Tibial artery (tissue), 4 donors: ENCODE measurements around the gene VN1R5.
A peak's percentile ranks its signal among the peaks of the same experiment; 100 is the strongest.
"Not testable (repeated sequence)": the region's sequence is repeated elsewhere in the genome, so short reads cannot be mapped to it uniquely, and the experiment has no call there.

Source experiments
- DNase-seq, 2 donors: peaks; one replicate each; pipeline ENCODE4 v3.0.0-alpha.2; 2019
- H3K27ac ChIP-seq, 2 donors: fragments of 200-600 bp; sonication (generic) in 1 of 2; 1 replicate in 1 of 2; 2 replicates in 1 of 2; pipeline ENCODE4 v1.5.1; 2018 to 2019; ENCODE audit warnings: mild to moderate bottlenecking in 1 of 2
- H3K27me3 ChIP-seq, 2 donors: fragments of 200-600 bp; sonication (generic) in 1 of 2; one replicate each; pipeline versions ENCODE4 v1.5.1 to v1.6.0; 2016 to 2019
- H3K36me3 ChIP-seq, 3 donors: fragments of 200-600 bp; sonication (generic) in 2 of 3; one replicate each; pipeline ENCODE4 v1.5.1; 2016 to 2019; ENCODE audit warnings: mild to moderate bottlenecking in 2 of 3
- H3K4me1 ChIP-seq, 4 donors: fragments of 200-600 bp; sonication (generic) in 2 of 4; 1 replicate in 3 of 4; 2 replicates in 1 of 4; pipeline ENCODE4 v1.5.1; 2016 to 2019
- H3K4me3 ChIP-seq, 2 donors: fragments of 200-600 bp; sonication (generic) in 1 of 2; 1 replicate in 1 of 2; 2 replicates in 1 of 2; pipeline ENCODE4 v1.5.1; 2018 to 2019; ENCODE audit warnings: mild to moderate bottlenecking in 2 of 2
- H3K9me3 ChIP-seq, 3 donors: fragments of 200-600 bp; sonication (generic) in 1 of 3; one replicate each; pipeline ENCODE4 v1.5.1; 2016 to 2019
- CTCF ChIP-seq, 2 experiments: fragments of 200-600 bp in 1 of 2; fragments of 450-650 bp in 1 of 2; IDR thresholded peaks; one replicate each; pipeline ENCODE4 v1.5.1; 2017 to 2019; ENCODE audit warnings: antibody characterized with exemption in 2 of 2, mild to moderate bottlenecking in 1 of 2, moderate library complexity in 1 of 2
- intact Hi-C: fragments of 100-400 bp; cut with DNase I; formaldehyde crosslinking; loops from one replicate; pipeline ENCODE4 v1.15.0; 2023; ENCODE audit warnings: low total_unique reads

Gene VN1R5

DNA sequence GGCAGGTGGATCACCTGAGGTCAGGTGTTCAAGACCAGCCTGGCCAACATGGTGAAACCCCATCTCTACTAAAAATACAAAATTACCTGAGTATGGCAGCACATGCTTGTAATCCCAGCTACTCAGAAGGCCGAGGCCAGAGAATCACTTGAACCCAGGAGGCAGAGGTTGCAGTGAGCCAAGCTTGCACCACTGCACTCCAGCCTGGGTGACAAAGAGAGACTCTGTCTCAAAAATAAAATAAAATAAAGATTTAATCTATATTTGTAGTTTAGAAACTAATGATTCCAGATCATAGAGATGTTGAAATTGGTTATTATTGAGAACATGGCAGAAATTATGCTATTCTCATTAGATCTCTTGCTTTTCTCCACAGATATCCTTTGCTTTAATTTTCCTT lies at the start of gene VN1R5:
TSS of gene VN1R5 (plus strand) at position 301 of the 400 bp plus-strand sequence.
- H3K27ac ChIP-seq, H3K27me3 ChIP-seq, H3K4me1 ChIP-seq, DNase-seq, H3K9me3 ChIP-seq, H3K4me3 ChIP-seq, H3K36me3 ChIP-seq, intact Hi-C loops: not testable (repeated sequence)

DNA sequence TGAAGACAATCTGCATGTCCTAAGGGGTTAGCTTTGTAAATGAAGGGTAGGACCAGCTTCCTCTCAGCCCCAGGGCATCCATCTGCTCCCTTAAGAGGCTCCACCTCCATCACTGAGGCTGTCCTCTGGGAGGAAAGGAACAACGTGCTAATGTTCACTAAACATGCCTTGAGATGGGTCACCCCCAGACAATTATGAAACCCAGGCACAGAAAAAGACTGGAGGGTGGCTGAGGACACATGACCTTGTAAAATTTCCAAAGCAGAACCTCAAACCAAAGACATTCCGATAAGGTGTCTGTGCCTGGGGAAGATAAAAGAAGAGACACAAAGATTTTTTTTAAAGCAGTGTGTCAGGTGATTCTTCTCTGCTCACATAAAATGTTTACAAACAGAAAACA lies 46.5 kb upstream of the VN1R5 start:
- H3K4me3 ChIP-seq: peak overlapping the region; percentile 99
- intact Hi-C loops: loop anchor here (10.0 kb wide), 2 partner anchors 85 to 275 kb away; partner anchors contain the start of gene AHCTF1
- TF ChIP-seq CTCF (IDR thresholded peaks at IDR 0.05): no peak
- no peak for DNase-seq
- H3K27ac ChIP-seq: no peak overlapping the region
- H3K27me3 ChIP-seq: no peaks in the 10 kb centered on the region
- H3K9me3 ChIP-seq: no peaks in the 10 kb centered on the region
- no peaks in the 10 kb centered on the region for H3K36me3 ChIP-seq
- peaks cover 0 to 42% (median 12%) of the 10 kb centered on the region in 4 donors for H3K4me1 ChIP-seq

GRCh38 chr1:247210062-247210375 lies 45.9 kb upstream of the VN1R5 start:
- peaks cover 0 to 42% (median 12%) of the 10 kb centered on the region in 4 donors for H3K4me1 ChIP-seq
- no peaks in the 10 kb centered on the region for H3K27me3 ChIP-seq
- H3K4me3 ChIP-seq: peak overlapping the region; percentile 99
- no peaks in the 10 kb centered on the region for H3K36me3 ChIP-seq
- H3K9me3 ChIP-seq: no peaks in the 10 kb centered on the region
- no peak for DNase-seq
- no peak for TF ChIP-seq CTCF (IDR thresholded peaks at IDR 0.05)
- intact Hi-C loops: no loop called here
- peak overlapping the region; percentile 86 to 93 for H3K27ac ChIP-seq

DNA sequence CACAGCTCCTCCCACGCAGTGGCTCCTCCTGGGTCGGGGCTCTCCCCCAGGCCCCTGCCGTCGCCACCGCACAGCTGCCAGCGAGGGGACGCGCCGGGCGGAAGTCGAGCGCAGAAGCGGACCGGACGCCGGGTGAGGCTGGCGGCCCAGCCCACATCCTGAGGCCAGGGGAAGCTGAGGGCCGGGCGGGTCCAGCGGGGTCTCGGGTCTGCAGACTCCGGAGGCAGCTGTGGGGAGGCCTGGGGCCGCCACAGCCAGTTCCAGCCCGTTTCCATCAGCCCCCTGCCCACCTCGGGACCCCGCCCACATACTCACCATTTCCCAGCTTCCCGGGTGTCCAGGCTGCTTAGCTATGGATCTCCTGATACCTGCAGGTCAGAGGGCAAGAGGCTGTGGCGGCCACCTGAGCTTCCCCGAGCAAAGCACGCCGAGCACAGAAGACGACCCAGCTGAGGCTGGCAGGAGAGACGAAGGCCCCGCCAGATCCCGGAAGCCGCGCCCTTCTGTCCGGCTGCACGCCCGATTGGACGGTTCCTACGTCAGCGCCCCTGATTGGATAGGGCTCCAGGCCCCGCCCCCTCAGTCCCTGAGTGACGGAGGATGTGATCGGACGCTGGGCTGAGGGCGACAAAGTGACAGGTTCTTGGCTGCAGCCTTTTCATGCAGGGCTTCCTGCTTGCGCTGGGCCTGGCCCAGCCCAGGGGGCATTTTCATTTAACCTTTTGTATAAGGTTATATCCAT lies 45.3 kb upstream of the VN1R5 start:
- peak overlapping the region; percentile 99 for H3K4me3 ChIP-seq
- H3K27me3 ChIP-seq: no peaks in the 10 kb centered on the region
- no peaks in the 10 kb centered on the region for H3K9me3 ChIP-seq
- H3K36me3 ChIP-seq: no peaks in the 10 kb centered on the region
- intact Hi-C loops: no loop called here
- no peak for TF ChIP-seq CTCF (IDR thresholded peaks at IDR 0.05)
- DNase-seq: peak; percentile 98 to 99
- H3K27ac ChIP-seq: peak overlapping the region; percentile 86 to 93
- peaks cover 0 to 42% (median 12%) of the 10 kb centered on the region in 4 donors for H3K4me1 ChIP-seq

DNA sequence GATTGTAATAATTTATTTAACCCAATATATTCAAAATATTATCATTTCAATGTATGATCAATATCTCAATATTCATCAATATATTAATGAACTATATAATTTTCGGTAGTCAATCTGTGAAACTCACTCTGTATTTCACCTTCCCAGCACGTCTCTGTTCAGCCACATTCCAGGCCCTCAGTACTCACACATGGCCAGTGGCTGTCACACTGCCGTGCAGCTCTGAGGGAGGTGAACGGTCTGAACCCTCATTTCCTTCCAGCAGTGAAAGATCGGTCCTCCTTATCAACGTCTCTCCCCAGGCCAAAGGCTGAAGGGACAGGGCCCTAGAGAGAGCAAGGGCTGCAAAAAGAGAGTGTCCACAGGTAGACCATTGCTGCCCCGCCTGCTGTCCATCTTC lies 44.5 kb upstream of the VN1R5 start:
- Histone ChIP-seq H3K9me3 (no peaks in the 10 kb centered on the region), H3K27me3 (no peaks in the 10 kb centered on the region), H3K4me1 (peaks cover 0 to 42% (median 12%) of the 10 kb centered on the region in 4 donors), H3K27ac (peak overlapping the region; percentile 86 to 93), H3K4me3 (peak overlapping the region in 1 of 2 donors; percentile 99), H3K36me3 (no peaks in the 10 kb centered on the region)
- intact Hi-C loops: no loop called here
- TF ChIP-seq CTCF (IDR thresholded peaks at IDR 0.05): no peak
- DNase-seq: no peak

DNA sequence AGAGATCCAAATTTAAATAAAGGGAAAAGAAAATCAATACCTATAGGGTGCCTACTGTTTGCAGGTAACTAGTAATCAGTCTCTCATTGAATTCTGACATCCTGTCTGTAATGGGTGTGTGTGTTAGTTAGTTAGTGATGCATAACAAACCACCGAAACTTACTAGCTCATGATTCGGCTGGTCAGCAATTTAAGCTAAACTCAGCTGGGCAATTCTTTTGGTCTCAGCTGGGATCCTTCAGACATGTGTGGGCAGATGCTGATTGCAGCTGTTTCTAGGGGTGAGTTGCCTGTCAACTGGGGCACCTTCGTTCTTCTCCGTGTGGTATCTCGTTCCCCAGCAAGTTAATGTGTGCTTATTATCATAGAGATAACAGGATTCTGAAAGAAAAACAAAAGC lies 43.9 kb upstream of the VN1R5 start:
- H3K9me3 ChIP-seq: no peaks in the 10 kb centered on the region
- H3K4me1 ChIP-seq: peaks cover 0 to 42% (median 12%) of the 10 kb centered on the region in 4 donors
- H3K27ac ChIP-seq: peak overlapping the region in 1 of 2 donors; percentile 93
- H3K27me3 ChIP-seq: no peaks in the 10 kb centered on the region
- H3K36me3 ChIP-seq: no peaks in the 10 kb centered on the region
- intact Hi-C loops: no loop called here
- no peak overlapping the region for H3K4me3 ChIP-seq
- no peak for TF ChIP-seq CTCF (IDR thresholded peaks at IDR 0.05)
- no peak for DNase-seq
